ENCODE results near the gene TMOD1. TPM values are rescaled to one million over a fixed set of nuclear protein-coding genes. Genes with fewer than 3 reads are reported as not detected.
A peak's percentile ranks its signal among the peaks of the same experiment; 100 is the strongest.

Gene TMOD1
- total RNA-seq, 1 donor from 2014 or later, result 21.1 TPM

DNA sequence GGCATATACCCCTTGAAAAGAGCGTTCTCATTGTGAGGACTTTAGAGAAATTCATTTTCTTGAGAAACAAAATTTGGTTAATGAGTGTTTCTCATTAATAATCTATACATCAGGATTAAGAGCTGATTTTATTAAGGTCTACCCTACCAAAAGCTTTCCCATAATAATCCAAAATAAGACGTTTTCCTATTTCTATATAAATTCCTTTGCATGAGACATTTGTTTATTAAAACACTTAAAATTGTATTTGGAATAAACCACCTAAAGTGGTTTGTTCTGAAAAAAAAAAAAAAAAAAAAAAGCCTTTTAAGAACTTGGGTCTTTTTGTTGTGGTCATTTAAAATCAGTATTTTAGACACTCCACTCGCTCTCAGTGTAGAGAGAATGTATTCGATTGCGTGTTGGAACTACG, 695 bp upstream of the TMOD1 start:
- intact Hi-C loops (cut with DNase I), result loop anchor here (5.0 to 10.0 kb wide), 2 partner anchors 62 to 94 kb away; no protein-coding TSS in a partner anchor
- no peak for DNase-seq (ENCODE audit: extremely low spot score in 2 of 2)
- Histone ChIP-seq H3K4me3 (peak overlapping the region; percentile 63 to 80), H3K27ac (peak overlapping the region; percentile 69), H3K9me3 (no peaks in the 10 kb centered on the region), H3K27me3 (no peaks in the 10 kb centered on the region), H3K36me3 (peaks cover 0 to 7% of the 10 kb centered on the region in 2 donors), H3K4me1 (peaks cover 25% of the 10 kb centered on the region)
- TF ChIP-seq POLR2A (IDR thresholded peaks at IDR 0.05), result no peak
- no peak for TF ChIP-seq CTCF (IDR thresholded peaks at IDR 0.05)
- TF ChIP-seq POLR2AphosphoS5 (IDR thresholded peaks at IDR 0.05; ENCODE audit: insufficient read depth in 1 of 2, low read depth in 1 of 2), result no peak

- Histone ChIP-seq H3K27me3 (no peaks in the 10 kb centered on the region), H3K36me3 (no peaks in the 10 kb centered on the region), H3K4me3 (peak overlapping the region; percentile 63 to 80), H3K4me1 (peaks cover 37% of the 10 kb centered on the region), H3K27ac (peak overlapping the region; percentile 97), H3K9me3 (no peaks in the 10 kb centered on the region)
- TF ChIP-seq POLR2A (IDR thresholded peaks at IDR 0.05), result no peak
- TF ChIP-seq POLR2AphosphoS5 (IDR thresholded peaks at IDR 0.05; ENCODE audit: insufficient read depth in 1 of 2, low read depth in 1 of 2), result no peak
- TF ChIP-seq CTCF (IDR thresholded peaks at IDR 0.05), result no peak
- intact Hi-C loops (cut with DNase I), result loop anchor here (5.0 to 10.0 kb wide), 2 partner anchors 60 to 93 kb away; no protein-coding TSS in a partner anchor
- no peak for DNase-seq (ENCODE audit: extremely low spot score in 2 of 2)
Observed at GRCh38 chr9:97501972-97502221, 431 bp downstream of the TMOD1 start.

- intact Hi-C loops (cut with DNase I), result loop anchor here (5.0 to 10.0 kb wide), 2 partner anchors 60 to 92 kb away; no protein-coding TSS in a partner anchor
- Histone ChIP-seq H3K4me1 (peaks cover 38% of the 10 kb centered on the region), H3K4me3 (peak overlapping the region; percentile 63 to 80), H3K36me3 (no peaks in the 10 kb centered on the region), H3K27me3 (no peaks in the 10 kb centered on the region), H3K27ac (peak overlapping the region; percentile 97), H3K9me3 (no peaks in the 10 kb centered on the region)
- TF ChIP-seq POLR2AphosphoS5 (IDR thresholded peaks at IDR 0.05; ENCODE audit: insufficient read depth in 1 of 2, low read depth in 1 of 2) (peak in 1 of 2 donors; percentile 35), POLR2A (IDR thresholded peaks at IDR 0.05) (no peak)
- no peak for DNase-seq (ENCODE audit: extremely low spot score in 2 of 2)
Observed at GRCh38 chr9:97502222-97502983, 937 bp downstream of the TMOD1 start.

DNA sequence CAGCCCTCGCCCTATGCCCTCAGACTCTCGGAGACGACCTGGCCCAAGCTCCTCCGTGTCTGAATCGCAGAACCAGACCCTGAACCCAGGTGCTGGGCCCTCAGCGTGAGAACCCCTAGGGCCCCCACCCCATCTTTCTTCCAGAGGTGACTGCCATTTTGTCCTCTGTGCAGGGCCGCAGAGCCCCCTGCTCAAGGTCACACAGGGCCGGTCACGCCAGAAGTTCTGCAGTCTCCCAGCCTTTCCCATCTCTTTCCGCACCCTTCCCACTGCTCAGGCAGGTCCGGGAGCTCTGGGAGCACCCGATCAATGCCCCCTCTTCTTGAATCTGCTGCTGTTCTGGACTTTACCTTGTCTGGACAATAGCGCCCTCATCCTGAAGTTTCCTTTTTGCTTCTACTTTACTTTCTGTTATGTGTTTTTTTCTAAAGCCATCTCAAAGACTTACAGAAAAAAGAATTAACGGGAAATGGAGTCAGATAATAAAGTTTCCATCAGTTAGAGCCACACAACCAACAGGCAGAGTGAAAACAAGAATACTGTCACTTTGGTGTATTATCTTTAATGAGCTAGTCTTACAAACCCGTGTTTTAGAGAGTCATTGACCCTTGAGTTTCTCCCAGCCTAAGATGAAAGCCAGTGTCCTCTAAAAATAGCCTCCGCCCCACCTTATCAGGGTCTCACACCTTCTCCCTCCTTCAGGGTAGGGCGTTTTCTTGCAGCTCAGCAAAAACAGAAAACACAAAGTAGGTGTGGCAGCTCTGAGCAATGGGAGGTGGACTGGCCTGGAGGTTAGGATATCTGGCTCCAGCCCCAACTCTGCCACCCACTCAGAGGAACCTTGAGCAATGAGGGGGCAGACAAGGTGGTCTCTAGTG, 1.8 kb downstream of the TMOD1 start:
- intact Hi-C loops (cut with DNase I), result loop anchor here (5.0 to 10.0 kb wide), 2 partner anchors 59 to 92 kb away; no protein-coding TSS in a partner anchor

More for the DNA sequence above, 1.8 kb downstream of the TMOD1 start:
- DNase-seq (ENCODE audit: extremely low spot score in 2 of 2), result no peak
- TF ChIP-seq POLR2AphosphoS5 (IDR thresholded peaks at IDR 0.05; ENCODE audit: insufficient read depth in 1 of 2, low read depth in 1 of 2), result peak in 1 of 2 donors; percentile 43
- no peak for TF ChIP-seq CTCF (IDR thresholded peaks at IDR 0.05)
- peak overlapping the region; percentile 97 for H3K27ac ChIP-seq
- peak overlapping the region; percentile 63 to 80 for H3K4me3 ChIP-seq
- no peaks in the 10 kb centered on the region for H3K27me3 ChIP-seq
- peaks cover 38% of the 10 kb centered on the region for H3K4me1 ChIP-seq
- H3K36me3 ChIP-seq, result no peaks in the 10 kb centered on the region
- H3K9me3 ChIP-seq, result no peaks in the 10 kb centered on the region

Measured in vagina (tissue), 2 donors.